RWPE2 (cell line): ENCODE measurements around the gene PCDHA2.

ENCODE experiments used
- ATAC-seq: fragments of 200-7000 bp; cut with Tn5 transposase; 3 replicates; pipeline ENCODE4 v1.9.1; 2021; ENCODE audit warnings: low read depth
- DNase-seq: peaks from one replicate; pipeline ENCODE4 v3.0.0-alpha.2; 2020; ENCODE audit warnings: low spot score
- H3K27ac ChIP-seq: fragments of 450-650 bp; 2 replicates; pipeline ENCODE4 v1.5.1; 2017; ENCODE audit warnings: mild to moderate bottlenecking; ENCODE audit not compliant: poor library complexity, severe bottlenecking
- H3K27me3 ChIP-seq: fragments of 250-450 bp; sonication (Bioruptor Pico); 2 replicates; pipeline ENCODE4 v1.5.1; 2021; ENCODE audit warnings: mild to moderate bottlenecking, moderate library complexity; ENCODE audit not compliant: insufficient read depth, poor library complexity, severe bottlenecking
- H3K36me3 ChIP-seq: fragments of 250-450 bp; sonication (Bioruptor Pico); 2 replicates; pipeline ENCODE4 v1.5.1; 2020; ENCODE audit warnings: low read depth, mild to moderate bottlenecking, moderate library complexity
- H3K4me1 ChIP-seq: fragments of 250-450 bp; sonication (Bioruptor Pico); 2 replicates; pipeline ENCODE4 v1.5.1; 2021; ENCODE audit warnings: mild to moderate bottlenecking, moderate library complexity; ENCODE audit not compliant: insufficient read depth, poor library complexity, severe bottlenecking
- H3K4me3 ChIP-seq: fragments of 250-450 bp; sonication (Bioruptor Pico); 2 replicates; pipeline ENCODE4 v1.5.1; 2021; ENCODE audit warnings: mild to moderate bottlenecking, moderate library complexity; ENCODE audit not compliant: severe bottlenecking
- H3K9me3 ChIP-seq: fragments of 250-450 bp; sonication (Bioruptor Pico); 2 replicates; pipeline ENCODE4 v1.5.1; 2021; ENCODE audit warnings: mild to moderate bottlenecking, moderate library complexity; ENCODE audit not compliant: severe bottlenecking
- CTCF ChIP-seq: fragments of 450-650 bp; IDR thresholded peaks from one replicate; pipeline ENCODE4 v1.5.1; 2017; ENCODE audit warnings: mild to moderate bottlenecking, moderate library complexity; ENCODE audit not compliant: poor library complexity, severe bottlenecking

The PCDHA2 gene

GRCh38 chr5:140794595-140795258, at the start of gene PCDHA2:
PCDHA2 (plus strand) TSS chr5:140794852.
- peaks cover 41% of the 10 kb centered on the region for H3K27me3 ChIP-seq
- no peak within 1 kb of the TSS for H3K27ac ChIP-seq
- TF ChIP-seq CTCF: no peak
- no peaks in the 10 kb centered on the region for H3K4me1 ChIP-seq
- no peak for DNase-seq
- peaks cover 4% of the 10 kb centered on the region for H3K9me3 ChIP-seq
- no peaks in the 10 kb centered on the region for H3K36me3 ChIP-seq
- H3K4me3 ChIP-seq: no peak within 1 kb of the TSS
- no peak for ATAC-seq

- Histone ChIP-seq H3K9me3 (peaks cover 21% of the 10 kb centered on the region), H3K27me3 (no peaks in the 10 kb centered on the region), H3K36me3 (no peaks in the 10 kb centered on the region), H3K4me3 (no peak overlapping the region), H3K27ac (no peak overlapping the region), H3K4me1 (no peaks in the 10 kb centered on the region)
- DNase-seq (no peak), ATAC-seq (no peak)
- TF ChIP-seq CTCF: no peak
Observed at GRCh38 chr5:140753561-140753960, 41.1 kb upstream of the PCDHA2 start.

- TF ChIP-seq CTCF: no peak
- H3K36me3 ChIP-seq: no peaks in the 10 kb centered on the region
- H3K4me1 ChIP-seq: no peaks in the 10 kb centered on the region
- H3K9me3 ChIP-seq: peaks cover 43% of the 10 kb centered on the region
- H3K27ac ChIP-seq: no peak overlapping the region
- no peaks in the 10 kb centered on the region for H3K27me3 ChIP-seq
- no peak for ATAC-seq
- no peak for DNase-seq
- no peak overlapping the region for H3K4me3 ChIP-seq
Observed at GRCh38 chr5:140764177-140764973, 30.3 kb upstream of the PCDHA2 start.

GRCh38 chr5:140767444-140767843, 27.2 kb upstream of the PCDHA2 start:
- TF ChIP-seq CTCF: no peak
- Histone ChIP-seq H3K9me3 (peaks cover 52% of the 10 kb centered on the region), H3K4me1 (no peaks in the 10 kb centered on the region)

GRCh38 chr5:140780512-140780911, 14.1 kb upstream of the PCDHA2 start:
- H3K4me3 ChIP-seq: no peak overlapping the region
- H3K9me3 ChIP-seq: peaks cover 10% of the 10 kb centered on the region
- H3K27ac ChIP-seq: no peak overlapping the region
- no peaks in the 10 kb centered on the region for H3K36me3 ChIP-seq
- ATAC-seq (no peak), DNase-seq (no peak)
- no peaks in the 10 kb centered on the region for H3K27me3 ChIP-seq
- TF ChIP-seq CTCF: no peak
- no peaks in the 10 kb centered on the region for H3K4me1 ChIP-seq

More at GRCh38 chr5:140767444-140767843, 27.2 kb upstream of the PCDHA2 start:
- Histone ChIP-seq H3K36me3 (no peaks in the 10 kb centered on the region), H3K27me3 (no peaks in the 10 kb centered on the region), H3K4me3 (no peak overlapping the region), H3K27ac (no peak overlapping the region)
- no peak for DNase-seq
- ATAC-seq: no peak
